ENCODE data around the gene SYTL5. TPM values are rescaled to one million over a fixed set of nuclear protein-coding genes. Genes with fewer than 3 reads are reported as not detected.
A peak's percentile ranks its signal among the peaks of the same experiment; 100 is the strongest.

Gene SYTL5
- total RNA-seq, 6 experiments from 2014 or later = 1.1 to 2.9 (median 2.4) TPM

- no peak overlapping the region for H3K27ac ChIP-seq
- 54% methylated on average over 2 of the region's 2 CpGs for WGBS (ENCODE audit: insufficient coverage, low coverage, low lambda C conversion rate, missing lambda C conversion rate)
- ATAC-seq (no peak), DNase-seq (no peak)
- H3K36me3 ChIP-seq = no peaks in the 10 kb centered on the region
- no peak overlapping the region for H3K4me3 ChIP-seq
- H3K9me3 ChIP-seq = no peaks in the 10 kb centered on the region
- H3K4me1 ChIP-seq = no peaks in the 10 kb centered on the region
- H3K27me3 ChIP-seq = peaks cover 0 to 5% of the 10 kb centered on the region in 2 donors
- intact Hi-C loops (cut with DNase I) = no loop called here
- TF ChIP-seq POLR2A (IDR thresholded peaks at IDR 0.05) = no peak
- TF ChIP-seq CTCF (IDR thresholded peaks at IDR 0.05) = no peak
Observed at GRCh38 chrX:38060331-38060878, 54.1 kb downstream of the SYTL5 start.

- ATAC-seq (peak in 1 of 4 donors; percentile 95), DNase-seq (no peak)
- H3K4me3 ChIP-seq = no peak overlapping the region
- H3K4me1 ChIP-seq = no peaks in the 10 kb centered on the region
- intact Hi-C loops (cut with DNase I) = no loop called here
- WGBS (ENCODE audit: insufficient coverage, low coverage, low lambda C conversion rate, missing lambda C conversion rate) = 23% methylated on average over 2 of the region's 2 CpGs
- H3K27me3 ChIP-seq = peaks cover 0 to 5% of the 10 kb centered on the region in 2 donors
- H3K9me3 ChIP-seq = no peaks in the 10 kb centered on the region
- TF ChIP-seq CTCF (IDR thresholded peaks at IDR 0.05) (no peak), POLR2A (IDR thresholded peaks at IDR 0.05) (no peak)
- H3K27ac ChIP-seq = no peak overlapping the region
- no peaks in the 10 kb centered on the region for H3K36me3 ChIP-seq
Observed at GRCh38 chrX:38061335-38061734, 55.0 kb downstream of the SYTL5 start.

GRCh38 chrX:38066934-38067333, 60.6 kb downstream of the SYTL5 start:
- TF ChIP-seq POLR2A (IDR thresholded peaks at IDR 0.05) (no peak), CTCF (IDR thresholded peaks at IDR 0.05) (no peak)
- DNase-seq (no peak), ATAC-seq (no peak)
- Histone ChIP-seq H3K27ac (no peak overlapping the region), H3K4me1 (no peaks in the 10 kb centered on the region), H3K9me3 (no peaks in the 10 kb centered on the region), H3K27me3 (no peaks in the 10 kb centered on the region), H3K4me3 (no peak overlapping the region), H3K36me3 (no peaks in the 10 kb centered on the region)
- intact Hi-C loops (cut with DNase I) = no loop called here
- WGBS (ENCODE audit: insufficient coverage, low coverage, low lambda C conversion rate, missing lambda C conversion rate) = 67% methylated on average over 2 of the region's 2 CpGs

- Histone ChIP-seq H3K27me3 (no peaks in the 10 kb centered on the region), H3K4me1 (no peaks in the 10 kb centered on the region), H3K27ac (no peak overlapping the region), H3K9me3 (no peaks in the 10 kb centered on the region), H3K36me3 (no peaks in the 10 kb centered on the region), H3K4me3 (no peak overlapping the region)
- intact Hi-C loops (cut with DNase I) = no loop called here
- ATAC-seq = no peak
- TF ChIP-seq POLR2A (IDR thresholded peaks at IDR 0.05) (no peak), CTCF (IDR thresholded peaks at IDR 0.05) (no peak)
- WGBS (ENCODE audit: insufficient coverage, low coverage, low lambda C conversion rate, missing lambda C conversion rate) = 60% methylated on average over 3 of the region's 3 CpGs
- DNase-seq = no peak
Observed at GRCh38 chrX:38069273-38069672, 62.9 kb downstream of the SYTL5 start.

GRCh38 chrX:38069991-38070390, 63.6 kb downstream of the SYTL5 start:
- TF ChIP-seq CTCF (IDR thresholded peaks at IDR 0.05) (no peak), POLR2A (IDR thresholded peaks at IDR 0.05) (no peak)
- 53% methylated on average over 1 of the region's 1 CpG for WGBS (ENCODE audit: insufficient coverage, low coverage, low lambda C conversion rate, missing lambda C conversion rate)
- Histone ChIP-seq H3K36me3 (no peaks in the 10 kb centered on the region), H3K9me3 (no peaks in the 10 kb centered on the region), H3K27ac (no peak overlapping the region), H3K4me3 (no peak overlapping the region), H3K4me1 (no peaks in the 10 kb centered on the region), H3K27me3 (no peaks in the 10 kb centered on the region)
- ATAC-seq (no peak), DNase-seq (no peak)
- intact Hi-C loops (cut with DNase I) = no loop called here
